GM18951 (cell line): ENCODE measurements around the gene NLRP13.

ENCODE experiments used
- POLR2A ChIP-seq: IDR thresholded peaks from 4 replicates; pipeline ENCODE4 v1.6.1; 2011; ENCODE audit warnings: mild to moderate bottlenecking; ENCODE audit not compliant: insufficient read length, insufficient read depth; ENCODE audit errors: extremely low read depth
- in situ Hi-C: fragments of 300-500 bp; cut with MboI; formaldehyde crosslinking; loops from one replicate; pipeline ENCODE4 v1.12.0; 2022; ENCODE audit warnings: low sequenced_read_pairs, mixed read lengths, inconsistent platforms; ENCODE audit not compliant: unreplicated experiment

The NLRP13 gene

DNA sequence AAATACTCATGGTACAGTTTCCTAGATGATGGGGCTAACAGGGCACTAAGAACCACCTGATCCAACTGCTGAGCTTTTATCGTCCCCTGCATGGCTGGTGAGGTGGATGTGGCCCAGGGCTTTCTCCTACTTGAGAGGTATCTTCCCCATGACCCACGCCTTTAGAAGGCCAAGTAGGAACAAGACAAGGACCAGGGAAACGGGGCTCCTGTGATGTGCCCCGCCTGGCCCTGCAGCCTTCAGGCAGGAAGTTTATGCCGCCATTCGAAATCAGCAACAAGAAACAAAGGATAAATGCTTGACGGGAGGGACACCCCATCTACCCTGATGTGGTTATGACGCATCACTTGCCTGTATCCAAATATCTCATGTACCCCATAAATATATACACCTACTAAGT lies 4.1 kb downstream of the NLRP13 start:
- no peak for TF ChIP-seq POLR2A
- in situ Hi-C loops, result no loop called here

DNA sequence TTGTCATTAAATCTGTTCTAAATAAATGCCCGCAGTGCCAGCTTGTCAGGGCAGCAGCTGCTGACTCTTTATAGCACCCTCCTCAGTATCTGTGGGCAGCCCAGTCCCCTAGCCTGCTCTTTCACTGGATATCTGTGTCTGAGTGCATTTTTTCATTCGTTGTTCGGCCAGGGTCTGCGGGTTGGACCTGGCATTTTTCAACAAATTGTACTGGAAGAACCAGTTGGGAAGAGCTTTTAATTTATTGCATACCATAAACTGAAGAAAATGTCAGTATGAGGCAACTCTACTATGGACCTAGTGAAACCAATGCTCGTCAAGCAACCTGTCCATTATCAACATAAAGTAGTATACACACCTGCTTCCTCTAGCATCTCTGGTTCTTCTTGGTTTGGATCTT lies 8.6 kb downstream of the NLRP13 start:
- in situ Hi-C loops, result no loop called here
- no peak for TF ChIP-seq POLR2A

DNA sequence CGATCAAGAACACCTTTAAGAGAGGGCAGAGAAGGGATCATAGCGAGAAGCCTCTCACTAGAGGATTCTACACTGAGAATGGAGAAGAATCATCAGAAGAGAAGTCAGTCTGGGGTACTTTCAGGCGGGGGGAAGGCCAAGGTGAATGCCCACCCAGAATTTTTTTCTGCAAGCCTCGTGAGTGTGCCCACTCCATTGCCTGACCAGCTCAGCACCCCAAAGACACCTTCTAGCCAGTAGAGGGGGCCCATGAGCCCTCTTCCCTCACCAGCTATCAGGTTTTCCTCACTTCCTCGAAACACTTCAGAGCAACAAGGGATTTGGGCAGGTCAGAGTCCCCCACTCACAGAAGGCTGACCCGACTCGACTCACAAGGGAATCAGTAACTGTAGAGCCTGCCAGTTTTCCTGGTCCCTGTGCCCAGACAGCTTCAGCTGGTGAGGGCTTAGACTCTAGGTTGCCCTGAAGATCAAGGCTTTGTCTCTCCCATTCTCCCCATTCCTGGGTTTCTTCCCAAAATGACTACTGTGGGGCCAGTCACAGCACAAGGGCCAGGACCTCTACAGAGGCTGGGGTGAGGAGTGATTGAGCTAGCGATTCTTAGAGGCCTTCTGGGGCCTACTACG lies 18.4 kb downstream of the NLRP13 start:
- TF ChIP-seq POLR2A, result no peak
- in situ Hi-C loops, result no loop called here

DNA sequence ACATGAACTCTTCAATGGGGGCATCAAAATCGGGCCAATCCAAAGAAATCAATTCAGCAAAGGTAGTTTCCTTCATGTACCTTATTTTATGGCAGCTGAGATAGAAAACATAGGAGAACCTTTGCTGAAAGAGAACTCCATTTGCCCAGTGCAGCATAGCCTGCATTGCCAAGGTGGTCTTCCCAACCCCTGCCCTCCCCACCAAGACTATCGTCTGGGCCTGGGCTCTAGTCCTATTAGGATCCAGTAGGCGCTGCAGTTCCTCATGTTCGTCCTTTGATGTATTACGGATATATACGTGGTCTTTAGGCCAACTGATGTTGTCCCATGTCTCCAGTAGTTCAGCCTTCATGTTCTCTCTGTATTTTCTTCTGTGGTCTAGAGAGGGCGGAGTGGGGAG lies 19.2 kb downstream of the NLRP13 start:
- in situ Hi-C loops, result no loop called here
- TF ChIP-seq POLR2A, result no peak

DNA sequence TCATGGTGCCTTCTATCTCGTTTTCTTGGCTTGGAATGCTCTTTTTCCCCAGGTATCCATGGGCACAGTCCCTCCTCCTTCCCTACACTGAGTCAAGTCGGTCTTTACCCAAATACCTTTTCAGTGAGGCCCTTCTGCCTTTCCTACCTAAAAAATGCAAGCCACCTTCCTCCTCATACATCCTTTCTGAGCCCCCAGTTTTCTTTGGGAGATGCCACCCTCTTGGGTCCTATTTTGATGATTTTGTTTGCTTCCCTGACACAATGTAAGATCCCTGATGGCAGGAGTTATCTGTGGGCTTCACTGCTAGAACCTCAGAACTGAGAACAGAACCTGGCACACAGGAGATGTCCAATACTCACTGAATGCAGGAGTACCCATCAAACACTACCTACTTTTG lies 22.3 kb downstream of the NLRP13 start:
- no peak for TF ChIP-seq POLR2A
- in situ Hi-C loops, result no loop called here

DNA sequence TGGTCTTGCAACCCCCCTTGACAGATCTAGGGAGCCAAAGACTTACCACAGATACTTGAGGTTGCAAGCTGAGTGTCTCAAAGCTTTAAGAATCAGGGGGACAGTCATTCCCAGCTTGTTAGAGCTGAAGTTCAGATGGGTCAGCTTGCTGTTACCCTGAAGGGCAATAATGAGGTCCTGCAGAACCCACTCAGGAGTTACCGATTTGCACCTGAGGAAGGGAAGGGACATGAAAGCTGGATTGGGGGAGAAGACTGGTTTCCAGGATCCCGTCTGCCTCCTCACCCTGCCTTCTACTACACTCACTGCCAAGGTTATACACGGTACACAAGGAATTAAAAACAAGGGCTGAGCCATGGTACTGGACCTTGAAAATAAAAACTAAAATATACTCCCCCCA lies 24.4 kb downstream of the NLRP13 start:
- TF ChIP-seq POLR2A, result no peak
- in situ Hi-C loops, result no loop called here

DNA sequence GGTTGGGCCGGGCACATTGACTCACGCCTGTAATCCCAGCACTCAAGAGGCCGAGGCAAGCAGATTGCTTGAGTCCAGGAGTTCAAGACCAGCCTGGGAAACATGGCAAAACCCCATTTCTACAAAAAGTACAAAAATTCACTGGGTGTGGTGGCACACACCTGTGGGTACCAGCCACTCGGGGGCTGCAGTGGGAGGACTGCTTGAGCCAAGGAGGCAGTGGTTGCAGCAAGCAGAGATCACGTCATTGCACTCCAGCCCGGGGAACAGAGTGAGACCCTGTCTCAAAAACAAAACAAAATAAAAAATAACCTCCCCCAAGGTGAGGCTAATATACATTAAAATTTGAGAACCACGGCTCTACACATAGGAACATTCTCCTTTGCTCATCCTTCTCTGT lies 24.9 kb downstream of the NLRP13 start:
- no peak for TF ChIP-seq POLR2A
- in situ Hi-C loops, result no loop called here

DNA sequence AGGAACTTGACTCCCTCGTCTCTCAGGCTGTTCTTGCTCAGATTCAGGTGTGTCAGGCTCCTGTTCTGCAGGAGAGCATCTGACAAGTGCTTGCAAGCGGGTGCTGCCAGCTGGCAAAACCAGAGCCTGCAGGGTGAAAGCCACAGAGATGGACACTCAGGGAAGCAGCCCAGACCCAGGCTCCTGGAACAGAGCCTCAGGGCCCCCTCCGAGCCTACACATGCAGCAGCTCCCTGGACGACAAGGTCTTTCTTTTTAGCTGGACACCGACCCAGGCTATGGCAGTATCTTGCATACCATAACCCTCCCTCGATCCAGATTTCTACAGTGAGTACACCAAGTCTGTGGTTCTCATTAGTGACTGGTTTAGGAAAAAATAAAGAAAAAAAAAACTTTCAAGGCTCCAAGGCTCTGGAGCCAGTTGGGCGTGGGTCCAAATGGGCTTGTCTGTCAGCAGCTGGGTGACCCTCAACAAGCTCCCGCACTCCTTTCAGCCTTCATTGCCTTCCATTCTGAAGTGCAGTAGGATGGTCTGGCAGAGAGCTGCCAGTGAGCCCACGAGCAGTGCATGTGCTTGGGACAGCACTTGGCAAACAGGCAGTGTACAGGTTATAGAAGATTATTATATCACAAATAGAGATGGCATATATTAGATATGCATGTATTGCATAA lies 29.9 kb downstream of the NLRP13 start:
- TF ChIP-seq POLR2A, result no peak
- in situ Hi-C loops, result no loop called here

DNA sequence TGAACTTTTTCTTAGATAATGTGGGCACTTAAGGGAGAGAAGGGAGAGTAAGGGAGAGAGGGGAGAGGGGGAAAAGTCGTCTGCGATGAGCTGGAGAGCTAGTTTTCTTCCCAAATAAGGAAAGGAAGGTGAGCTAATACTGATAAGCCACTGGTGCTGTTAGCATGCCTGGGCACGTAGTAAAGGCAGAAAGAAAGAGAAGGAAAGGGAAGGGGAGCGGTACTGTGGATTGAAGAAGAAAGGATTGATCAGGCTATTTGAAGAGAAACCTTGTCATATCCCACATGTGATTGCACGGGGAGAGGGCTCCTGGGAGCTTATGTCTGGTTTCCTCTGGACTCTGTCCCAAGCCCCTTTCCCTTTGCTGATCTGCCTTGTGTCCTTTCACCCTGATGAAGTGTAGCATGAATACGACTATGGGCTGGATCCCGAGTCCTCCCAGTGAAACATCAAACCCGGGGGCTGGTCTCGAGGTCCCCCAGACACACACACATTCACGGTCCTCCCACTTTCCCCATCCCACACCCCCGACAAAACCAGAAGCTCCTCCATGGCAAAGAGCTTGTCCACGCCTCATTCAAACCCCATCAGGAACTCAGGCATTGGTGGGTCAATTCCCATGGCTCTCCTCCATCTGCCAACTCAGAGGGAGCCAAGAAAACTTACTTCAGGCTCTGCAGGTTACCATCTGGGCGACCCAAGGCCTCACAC lies 30.6 kb downstream of the NLRP13 start:
- in situ Hi-C loops, result no loop called here
- TF ChIP-seq POLR2A, result no peak

DNA sequence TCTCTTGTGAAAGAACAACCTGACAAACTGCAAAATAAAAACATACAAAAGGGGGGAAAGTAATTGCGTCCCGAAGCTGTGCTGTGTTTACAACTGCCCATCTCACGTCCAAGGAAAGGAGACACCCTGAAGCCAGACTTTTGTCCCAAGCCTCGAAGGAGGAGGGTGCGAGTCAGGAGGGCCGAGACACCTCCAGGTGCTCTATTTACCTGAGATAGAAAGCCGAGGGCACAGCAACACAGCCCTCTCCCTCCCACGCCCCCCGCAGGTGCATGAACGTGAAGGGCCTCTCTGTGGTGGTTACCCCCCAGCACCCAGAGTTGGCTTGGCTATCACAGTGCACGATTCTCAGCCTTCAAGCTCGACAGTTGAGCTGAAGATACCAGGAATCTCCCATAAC lies 33.2 kb downstream of the NLRP13 start:
- no peak for TF ChIP-seq POLR2A
- in situ Hi-C loops, result no loop called here

DNA sequence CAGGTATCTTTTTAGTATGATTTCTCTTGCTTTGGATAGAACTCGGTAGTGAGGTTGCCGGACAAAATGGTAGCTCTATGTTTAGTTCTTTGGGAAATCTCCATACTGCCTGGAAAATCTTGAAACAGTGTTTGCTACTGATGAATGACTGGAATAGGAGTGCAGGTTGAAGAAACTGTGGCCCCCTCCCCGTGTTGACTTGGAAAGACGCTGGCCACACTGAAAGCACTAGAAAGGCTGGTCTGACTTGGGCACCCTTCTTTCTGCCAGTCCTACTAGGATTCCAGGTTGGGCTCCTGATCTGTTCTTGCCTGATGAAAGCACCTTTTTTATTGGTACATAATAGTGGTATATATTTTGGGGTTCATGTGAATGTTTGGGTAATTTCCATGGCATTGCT lies 49.5 kb downstream of the NLRP13 start:
- in situ Hi-C loops, result no loop called here
- no peak for TF ChIP-seq POLR2A

DNA sequence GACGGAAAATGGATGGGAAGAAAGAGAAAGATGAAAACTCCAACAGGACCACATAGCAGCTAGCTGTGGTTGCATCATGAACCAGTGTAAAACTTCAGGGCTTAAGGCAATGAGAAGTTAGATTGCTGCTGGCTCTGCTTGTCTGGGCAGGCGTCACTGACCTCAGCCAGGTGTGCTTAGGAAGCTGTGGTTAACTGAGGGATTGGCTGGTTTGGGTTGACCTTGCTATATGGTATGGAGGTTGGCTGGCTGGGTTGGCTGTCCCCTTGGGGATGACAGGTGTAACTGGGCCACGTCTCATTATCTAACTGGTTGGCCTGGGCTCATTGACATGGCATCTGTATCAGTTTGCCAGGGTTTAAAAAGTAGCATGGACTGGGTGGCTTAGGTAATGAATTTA lies 54.9 kb downstream of the NLRP13 start:
- in situ Hi-C loops, result no loop called here

DNA sequence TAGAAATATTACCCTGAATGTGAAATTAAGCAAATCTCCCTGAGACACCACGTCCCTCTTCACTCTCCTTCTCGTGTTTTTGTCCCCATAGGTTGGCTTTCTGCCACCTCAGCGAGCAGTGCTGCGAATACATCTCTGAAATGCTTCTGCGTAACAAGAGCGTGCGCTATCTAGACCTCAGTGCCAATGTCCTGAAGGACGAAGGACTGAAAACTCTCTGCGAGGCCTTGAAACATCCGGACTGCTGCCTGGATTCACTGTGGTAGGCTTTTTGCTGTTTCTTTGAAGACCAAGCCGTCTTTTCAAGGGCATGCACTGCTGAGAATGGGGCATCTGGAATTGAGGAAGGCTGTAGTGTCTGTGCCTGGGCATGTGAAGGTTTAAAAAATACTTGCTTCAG lies 61.4 kb downstream of the NLRP13 start:
- TF ChIP-seq POLR2A, result no peak
- in situ Hi-C loops, result no loop called here

More for the DNA sequence above, 54.9 kb downstream of the NLRP13 start:
- no peak for TF ChIP-seq POLR2A

DNA sequence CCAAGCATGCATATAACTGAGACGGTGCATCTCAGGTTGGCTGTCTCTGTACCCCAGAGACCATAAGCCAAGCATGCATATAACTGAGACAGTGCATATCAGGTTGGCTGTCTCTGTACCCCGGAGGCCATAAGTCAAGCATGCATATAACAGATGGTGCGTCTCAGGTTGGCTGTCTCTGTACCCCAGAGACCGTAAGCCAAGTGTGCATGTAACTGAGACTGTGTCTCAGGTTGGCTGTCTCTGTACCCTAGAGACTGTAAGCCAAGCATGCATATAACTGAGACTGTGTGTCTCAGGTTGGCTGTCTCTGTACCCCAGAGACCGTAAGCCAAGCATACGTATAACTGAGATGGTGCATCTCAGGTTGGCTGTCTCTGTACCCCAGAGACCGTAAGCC lies 65.0 kb downstream of the NLRP13 start:
- in situ Hi-C loops, result no loop called here
- TF ChIP-seq POLR2A, result no peak

DNA sequence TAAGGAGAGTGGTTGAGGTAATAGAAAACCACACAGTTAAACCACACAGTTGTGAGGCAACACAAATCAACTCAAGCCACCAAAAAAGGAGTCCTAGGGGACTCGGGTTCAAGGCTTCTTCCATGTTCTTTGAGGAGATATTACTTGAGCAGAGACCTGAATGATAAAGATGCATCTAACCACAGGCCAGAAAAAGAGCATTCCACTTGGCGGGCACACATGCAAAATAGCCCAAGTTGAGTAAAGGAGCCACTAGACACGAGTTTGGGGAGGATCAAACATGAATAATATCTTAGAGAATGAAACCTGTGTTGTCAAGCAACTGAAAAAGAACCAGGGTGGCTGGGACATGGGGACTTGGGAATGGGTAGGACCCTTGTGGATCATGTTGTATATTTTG lies 65.6 kb downstream of the NLRP13 start:
- TF ChIP-seq POLR2A, result no peak
- in situ Hi-C loops, result no loop called here

DNA sequence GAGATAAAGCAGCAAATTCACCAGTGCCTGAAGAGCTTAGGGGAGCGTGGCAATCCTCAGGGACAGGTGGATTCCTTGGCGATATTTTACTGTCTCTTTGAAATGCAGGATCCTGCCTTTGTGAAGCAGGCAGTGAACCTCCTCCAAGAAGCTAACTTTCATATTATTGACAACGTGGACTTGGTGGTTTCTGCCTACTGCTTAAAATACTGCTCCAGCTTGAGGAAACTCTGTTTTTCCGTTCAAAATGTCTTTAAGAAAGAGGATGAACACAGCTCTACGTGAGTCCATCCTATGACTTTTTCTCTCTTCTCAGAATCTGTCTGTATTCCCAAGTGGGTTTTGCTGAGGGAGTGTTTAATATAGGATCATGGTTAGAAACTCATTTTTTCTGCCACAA lies 73.2 kb downstream of the NLRP13 start:
- no peak for TF ChIP-seq POLR2A
- in situ Hi-C loops, result no loop called here
